GM11168 (cell line): ENCODE measurements around the gene MTFMT.
"Not testable (repeated sequence)": the region's sequence is repeated elsewhere in the genome, so short reads cannot be mapped to it uniquely, and the experiment has no call there.

Experiments
- in situ Hi-C: fragments of 300-500 bp; cut with MboI; formaldehyde crosslinking; loops from one replicate; pipeline ENCODE4 v1.12.0; 2022; ENCODE audit warnings: low sequenced_read_pairs; ENCODE audit not compliant: unreplicated experiment

Gene MTFMT

GRCh38 chr15:65028921-65029735 is at the start of gene MTFMT:
Gene MTFMT (minus strand): TSS chr15:65029639. CDS start chr15:65029613, 26 bp downstream.
- in situ Hi-C loops: no loop called here

- in situ Hi-C loops: no loop called here
Measured at GRCh38 chr15:65077981-65078352, 48.5 kb upstream of the MTFMT start.

DNA sequence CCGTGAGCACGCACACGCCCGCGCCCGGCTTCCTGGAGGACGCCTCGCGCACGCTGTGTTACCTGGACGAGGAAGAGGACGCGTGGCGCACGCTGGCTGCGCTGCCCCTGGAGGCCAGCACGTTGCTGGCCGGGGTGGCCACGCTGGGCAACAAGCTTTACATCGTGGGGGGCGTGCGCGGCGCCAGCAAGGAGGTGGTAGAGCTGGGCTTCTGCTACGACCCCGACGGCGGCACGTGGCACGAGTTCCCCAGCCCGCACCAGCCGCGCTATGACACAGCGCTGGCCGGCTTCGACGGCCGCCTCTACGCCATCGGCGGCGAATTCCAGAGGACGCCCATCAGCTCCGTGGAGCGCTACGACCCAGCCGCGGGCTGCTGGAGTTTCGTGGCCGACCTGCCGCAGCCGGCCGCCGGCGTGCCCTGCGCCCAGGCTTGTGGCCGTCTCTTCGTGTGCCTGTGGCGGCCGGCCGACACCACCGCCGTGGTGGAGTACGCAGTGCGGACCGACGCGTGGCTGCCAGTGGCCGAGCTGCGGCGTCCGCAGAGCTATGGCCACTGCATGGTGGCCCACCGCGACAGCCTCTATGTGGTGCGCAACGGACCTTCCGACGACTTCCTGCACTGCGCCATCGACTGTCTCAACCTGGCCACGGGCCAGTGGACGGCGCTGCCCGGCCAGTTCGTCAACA is 48.0 kb upstream of the MTFMT start:
- in situ Hi-C loops: no loop called here

GRCh38 chr15:65076486-65077290 is 47.2 kb upstream of the MTFMT start, which contains the start of gene KBTBD13:
Gene KBTBD13 (plus strand): TSS chr15:65076746. CDS start chr15:65076816, 70 bp downstream.
- in situ Hi-C loops: no loop called here

DNA sequence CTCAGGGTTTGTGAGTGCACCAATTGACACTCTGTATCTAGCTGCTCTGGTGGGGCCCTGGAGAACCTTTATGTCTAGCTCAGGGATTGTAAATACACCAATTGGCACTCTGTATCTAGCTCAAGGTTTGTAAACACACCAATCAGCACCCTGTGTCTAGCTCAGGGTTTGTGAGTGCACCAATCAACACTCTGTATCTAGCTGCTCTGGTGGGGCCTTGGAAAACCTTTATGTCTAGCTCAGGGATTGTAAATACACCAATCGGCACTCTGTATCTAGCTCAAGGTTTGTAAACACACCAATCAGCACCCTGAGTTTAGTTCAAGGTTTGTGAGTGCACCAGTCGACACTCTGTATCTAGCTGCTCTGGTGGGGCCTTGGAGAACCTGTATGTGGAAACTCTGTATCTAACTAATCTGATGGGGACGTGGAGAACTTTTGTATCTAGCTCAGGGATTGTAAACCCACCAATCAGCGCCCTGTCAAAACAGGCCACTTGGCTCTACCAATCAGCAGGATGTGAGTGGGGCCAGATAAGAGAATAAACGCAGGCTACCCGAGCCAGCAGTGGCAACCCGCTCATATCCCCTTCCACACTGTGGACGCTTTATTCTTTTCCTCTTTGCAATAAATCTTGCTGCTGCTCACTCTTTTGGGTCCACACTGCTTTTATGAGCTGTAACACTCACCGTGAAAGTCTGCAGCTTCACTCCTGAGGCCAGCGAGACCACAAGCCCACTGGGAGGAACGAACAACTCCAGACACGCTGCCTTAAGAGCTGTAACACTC is 46.4 kb upstream of the MTFMT start:
- in situ Hi-C loops: not testable (repeated sequence)

GRCh38 chr15:65074946-65075345 is 45.5 kb upstream of the MTFMT start:
- in situ Hi-C loops: not testable (repeated sequence)

DNA sequence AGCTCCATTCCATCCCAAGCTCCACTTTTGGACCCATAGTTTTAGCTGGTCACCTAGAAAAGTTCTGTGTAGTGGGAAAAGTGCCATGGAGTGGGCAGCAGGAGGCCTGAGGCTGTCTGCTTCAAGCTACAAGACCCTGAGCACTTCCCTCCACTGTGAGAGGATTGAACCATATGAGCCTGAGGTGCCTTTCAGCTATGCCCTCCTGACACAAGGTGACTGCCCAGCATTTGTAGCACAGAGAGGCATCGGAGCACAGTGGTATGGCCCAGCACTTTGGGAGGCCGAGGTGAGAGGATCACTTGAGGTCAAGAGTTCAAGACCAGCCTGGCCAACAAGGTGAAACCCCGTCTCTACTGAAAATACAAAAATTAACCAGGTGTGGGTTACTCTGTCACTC is 43.2 kb upstream of the MTFMT start:
- in situ Hi-C loops: no loop called here

DNA sequence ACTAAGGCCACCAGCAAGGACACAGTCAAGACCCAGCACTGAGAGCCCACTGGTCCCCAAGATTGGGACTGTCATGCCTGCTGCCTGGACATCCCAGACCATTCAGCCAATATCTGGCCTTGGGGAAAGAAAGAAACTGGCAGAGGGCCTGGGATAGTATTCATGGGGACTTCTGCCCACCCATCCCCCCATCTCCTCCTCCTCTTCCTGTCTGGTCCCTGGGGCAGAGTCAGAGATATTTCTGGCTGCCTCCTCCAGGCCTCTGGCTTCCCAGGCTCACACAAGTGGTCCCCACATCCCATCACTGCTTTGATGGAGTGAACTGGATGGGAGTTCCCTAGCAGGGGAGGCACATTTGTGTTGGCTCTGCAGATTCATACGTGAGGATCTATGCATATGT is 42.6 kb upstream of the MTFMT start:
- in situ Hi-C loops: no loop called here

DNA sequence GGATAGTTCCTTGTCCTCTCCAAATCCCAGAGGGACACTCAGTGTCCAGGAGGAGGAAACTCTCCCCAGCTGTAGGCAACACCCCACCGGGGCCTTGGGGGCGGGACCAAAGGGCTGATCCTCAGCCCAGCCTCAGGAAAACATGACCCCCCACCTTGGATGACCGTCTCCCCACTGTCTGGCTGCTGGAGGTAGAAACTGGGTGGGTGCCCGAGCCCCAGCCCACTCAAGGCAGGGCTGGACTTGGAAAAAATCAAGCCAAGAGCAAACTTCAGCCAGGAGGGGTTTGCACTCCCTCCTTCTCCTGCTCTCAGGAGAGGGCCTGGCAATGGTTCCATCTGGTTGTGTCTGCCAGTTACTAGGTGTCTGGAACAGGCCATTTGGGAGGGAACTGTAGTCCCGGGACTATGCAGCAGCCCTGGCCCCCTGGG is 42.0 kb upstream of the MTFMT start:
- in situ Hi-C loops: no loop called here

- in situ Hi-C loops: no loop called here
Measured at GRCh38 chr15:65069779-65070546, 40.5 kb upstream of the MTFMT start.

GRCh38 chr15:65069179-65069578 is 39.7 kb upstream of the MTFMT start:
- in situ Hi-C loops: no loop called here

- in situ Hi-C loops: no loop called here
Measured at GRCh38 chr15:65068403-65068788, 39.0 kb upstream of the MTFMT start.

DNA sequence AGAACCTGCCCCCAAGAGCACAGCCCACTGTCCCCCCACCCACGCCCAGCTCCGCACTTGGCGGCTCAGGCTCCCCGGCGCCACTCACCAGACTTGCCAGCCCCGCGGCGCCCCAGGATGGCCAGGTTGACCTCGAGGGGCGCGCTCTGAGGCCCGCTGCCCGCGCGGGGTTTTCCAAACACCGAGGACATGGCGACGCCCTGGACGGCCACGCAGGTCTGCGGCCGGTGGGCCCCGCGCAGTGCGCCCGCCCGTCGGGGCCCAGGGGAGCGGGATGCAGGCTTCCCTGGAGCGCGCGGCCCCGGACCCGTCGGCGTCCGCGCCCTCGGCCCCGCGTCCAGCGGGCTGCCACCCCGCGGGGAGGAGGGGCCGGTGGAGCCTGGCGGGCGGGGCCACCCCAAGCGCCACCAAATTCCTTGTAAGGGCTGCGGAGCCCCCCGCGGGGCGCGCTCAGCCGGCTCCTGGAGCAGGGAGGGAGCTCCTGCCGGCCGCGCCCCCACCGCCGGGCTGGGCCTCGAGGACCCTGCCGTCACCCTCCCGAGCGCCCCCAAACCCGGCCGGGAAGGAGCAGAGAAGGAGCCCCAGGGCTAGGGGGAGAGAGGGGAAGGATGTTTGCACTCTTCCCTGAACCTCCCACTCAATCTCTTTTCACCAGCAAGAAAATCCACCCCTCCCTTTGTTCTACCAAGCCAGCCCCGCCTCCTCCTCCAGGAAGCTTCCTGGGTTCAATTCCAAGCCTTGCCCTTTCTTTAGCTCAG is 38.4 kb upstream of the MTFMT start, which contains the start of gene RASL12:
Gene RASL12, minus strand, starts transcription at position 347 of the 758 bp plus-strand sequence. Its CDS starts 156 bp downstream, at position 191.
- in situ Hi-C loops: no loop called here

GRCh38 chr15:65067317-65067644 is 37.8 kb upstream of the MTFMT start:
- in situ Hi-C loops: no loop called here

DNA sequence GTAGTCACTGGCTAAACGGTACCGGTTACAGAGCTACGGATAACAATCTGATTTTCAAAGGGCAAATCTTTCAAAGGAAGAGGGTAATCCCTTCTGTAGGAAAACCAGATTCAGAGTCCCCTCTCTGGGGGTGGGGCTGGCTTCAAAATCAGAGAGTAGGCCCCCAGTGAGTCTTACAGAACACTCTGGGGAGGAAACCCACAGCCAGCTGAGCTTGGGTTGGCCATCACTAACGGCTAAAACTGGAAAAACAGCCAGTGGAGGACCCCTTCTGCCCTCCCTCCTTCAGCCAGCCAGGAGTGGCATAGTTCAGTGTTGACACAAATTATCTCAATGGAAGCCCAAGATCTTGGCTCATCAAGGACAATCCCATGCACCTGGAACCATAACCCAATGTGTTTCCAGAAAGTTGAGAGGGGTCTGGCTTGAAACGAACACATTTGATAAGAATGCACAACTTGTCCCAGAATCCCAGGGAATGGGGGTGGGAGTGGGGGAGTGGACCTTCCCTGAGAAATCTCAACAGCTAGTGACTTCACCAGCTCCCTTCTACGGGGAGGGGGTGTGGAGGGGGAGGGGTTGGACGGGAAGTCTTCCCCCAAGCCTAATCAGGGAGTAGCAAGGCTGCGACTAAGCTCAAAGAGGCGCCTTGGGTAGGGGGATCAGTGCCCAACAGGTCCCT is 37.3 kb upstream of the MTFMT start:
- in situ Hi-C loops: no loop called here

- in situ Hi-C loops: no loop called here
Measured at GRCh38 chr15:65066001-65066634, 36.7 kb upstream of the MTFMT start.

GRCh38 chr15:65062726-65063125 is 33.3 kb upstream of the MTFMT start:
- in situ Hi-C loops: no loop called here

DNA sequence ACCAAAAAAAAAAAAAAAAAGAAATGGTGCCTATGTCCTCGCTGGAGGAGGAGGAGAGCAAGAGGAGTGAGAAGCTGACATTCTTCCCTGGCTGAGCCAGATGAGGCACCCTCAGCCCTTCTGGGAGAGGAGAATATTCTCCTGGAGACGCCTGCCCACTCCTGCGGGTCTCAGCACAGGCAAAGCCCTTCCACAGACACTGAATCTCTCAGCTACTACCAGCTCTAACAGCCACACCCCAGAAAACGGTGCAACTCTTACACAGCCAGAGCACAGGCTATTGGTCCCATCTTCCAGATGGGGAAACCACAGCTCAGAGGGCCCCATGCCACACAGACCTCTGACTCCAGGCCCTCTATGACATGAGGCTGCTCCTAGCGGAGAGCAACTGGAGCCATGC is 32.6 kb upstream of the MTFMT start:
- in situ Hi-C loops: no loop called here
